HepG2 (cell line): Measurements from ENCODE around the gene ANO10.

Source experiments
- CREB1 ChIP-seq, 2 experiments: fragments of 450-650 bp in 1 of 2; IDR thresholded peaks; 2 replicates each; pipeline ENCODE4 v1.6.1; 2016 to 2017; ENCODE audit warnings: control low read depth in 1 of 2, mild to moderate bottlenecking in 1 of 2, missing compliant biosample characterization in 1 of 2, missing genetic modification characterization in 1 of 2
- CTCF ChIP-seq: sonication (generic); formaldehyde crosslinking; IDR thresholded peaks from 2 replicates; pipeline ENCODE4 v1.5.0; 2020; ENCODE audit warnings: mild to moderate bottlenecking, missing genetic modification reagents, moderate library complexity
- ETS1 ChIP-seq: sonication (generic); formaldehyde crosslinking; IDR thresholded peaks from 2 replicates; pipeline ENCODE4 v1.4.0; 2020; ENCODE audit warnings: missing genetic modification reagents
- FOXO4 ChIP-seq: sonication (generic); formaldehyde crosslinking; conservative IDR thresholded peaks from 2 replicates; pipeline ENCODE4 v1.8.1; 2023; ENCODE audit warnings: missing genetic modification reagents
- MEF2D ChIP-seq: sonication (generic); formaldehyde crosslinking; IDR thresholded peaks from 2 replicates; pipeline ENCODE4 v1.5.1; 2020; ENCODE audit warnings: mild to moderate bottlenecking, missing genetic modification reagents
- NFE2L2 ChIP-seq: fragments of 150-350 bp; IDR thresholded peaks from 2 replicates; pipeline ENCODE4 v1.6.1; 2014; ENCODE audit warnings: low read length
- PTBP1 ChIP-seq: fragments of 200-400 bp; formaldehyde crosslinking; IDR thresholded peaks from 2 replicates; pipeline ENCODE4 v1.6.1; 2018; ENCODE audit warnings: low read length, low read depth; ENCODE audit not compliant: poor library complexity, severe bottlenecking
- ZNF18 ChIP-seq: sonication (generic); formaldehyde crosslinking; IDR thresholded peaks from 2 replicates; pipeline ENCODE4 v1.8.0; 2022; ENCODE audit warnings: mild to moderate bottlenecking, missing genetic modification reagents; ENCODE audit not compliant: insufficient replicate concordance
- ZNF564 ChIP-seq: sonication (generic); formaldehyde crosslinking; IDR thresholded peaks from 2 replicates; pipeline ENCODE4 v1.8.1; 2023; ENCODE audit warnings: mild to moderate bottlenecking, missing genetic modification reagents

- TF ChIP-seq CTCF (CRISPR knock-in tag) = no peak
- TF ChIP-seq ZNF564 (CRISPR knock-in tag) = no peak
- TF ChIP-seq PTBP1 = no peak
- TF ChIP-seq CREB1 (IDR thresholded peaks at IDR 0.05) = no peak
- TF ChIP-seq CREB1 (CRISPR knock-in tag; IDR thresholded peaks at IDR 0.05) = no peak
- TF ChIP-seq FOXO4 = no peak
- no peak for TF ChIP-seq NFE2L2
- TF ChIP-seq ETS1 = no peak
- no peak for TF ChIP-seq MEF2D
- no peak for TF ChIP-seq ZNF18 (CRISPR knock-in tag)
Measured at GRCh38 chr3:43525386-43525785, 96.4 kb downstream of the ANO10 start.
